Measurements from ENCODE around the gene WSCD1.

Gene WSCD1

GRCh38 chr17:6080711-6081430 lies 10.7 kb downstream of the WSCD1 start:
- no peak for DNase-seq
- in situ Hi-C loops (cut with MboI; ENCODE audit: low pct_unique_long_range_greater_than_20kb, low sequenced_read_pairs): no loop called here

- no peak for DNase-seq
- in situ Hi-C loops (cut with MboI; ENCODE audit: low pct_unique_long_range_greater_than_20kb, low sequenced_read_pairs): no loop called here
Observed at GRCh38 chr17:6082335-6082734, 12.2 kb downstream of the WSCD1 start.

GRCh38 chr17:6084311-6085161 lies 14.4 kb downstream of the WSCD1 start:
- DNase-seq: no peak
- in situ Hi-C loops (cut with MboI; ENCODE audit: low pct_unique_long_range_greater_than_20kb, low sequenced_read_pairs): no loop called here

GRCh38 chr17:6085812-6086211 lies 15.6 kb downstream of the WSCD1 start:
- in situ Hi-C loops (cut with MboI; ENCODE audit: low pct_unique_long_range_greater_than_20kb, low sequenced_read_pairs): no loop called here
- DNase-seq: no peak

GRCh38 chr17:6086603-6087400 lies 16.6 kb downstream of the WSCD1 start:
- DNase-seq: no peak
- in situ Hi-C loops (cut with MboI; ENCODE audit: low pct_unique_long_range_greater_than_20kb, low sequenced_read_pairs): no loop called here

GRCh38 chr17:6088141-6088540 lies 18.0 kb downstream of the WSCD1 start:
- in situ Hi-C loops (cut with MboI; ENCODE audit: low pct_unique_long_range_greater_than_20kb, low sequenced_read_pairs): no loop called here
- DNase-seq: no peak

GRCh38 chr17:6090253-6090652 lies 20.1 kb downstream of the WSCD1 start:
- in situ Hi-C loops (cut with MboI; ENCODE audit: low pct_unique_long_range_greater_than_20kb, low sequenced_read_pairs): no loop called here

GRCh38 chr17:6092182-6092902 lies 22.2 kb downstream of the WSCD1 start:
- in situ Hi-C loops (cut with MboI; ENCODE audit: low pct_unique_long_range_greater_than_20kb, low sequenced_read_pairs): no loop called here
- no peak for DNase-seq

More at GRCh38 chr17:6090253-6090652, 20.1 kb downstream of the WSCD1 start:
- no peak for DNase-seq

GRCh38 chr17:6092903-6093468 lies 22.8 kb downstream of the WSCD1 start:
- in situ Hi-C loops (cut with MboI; ENCODE audit: low pct_unique_long_range_greater_than_20kb, low sequenced_read_pairs): no loop called here
- DNase-seq: no peak

- in situ Hi-C loops (cut with MboI; ENCODE audit: low pct_unique_long_range_greater_than_20kb, low sequenced_read_pairs): no loop called here
Observed at GRCh38 chr17:6094453-6094852, 24.3 kb downstream of the WSCD1 start.

GRCh38 chr17:6094926-6095325 lies 24.7 kb downstream of the WSCD1 start:
- DNase-seq: no peak
- in situ Hi-C loops (cut with MboI; ENCODE audit: low pct_unique_long_range_greater_than_20kb, low sequenced_read_pairs): no loop called here

More at GRCh38 chr17:6094453-6094852, 24.3 kb downstream of the WSCD1 start:
- no peak for DNase-seq

- DNase-seq: no peak
- in situ Hi-C loops (cut with MboI; ENCODE audit: low pct_unique_long_range_greater_than_20kb, low sequenced_read_pairs): no loop called here
Observed at GRCh38 chr17:6095501-6095900, 25.3 kb downstream of the WSCD1 start.

- no peak for DNase-seq
- in situ Hi-C loops (cut with MboI; ENCODE audit: low pct_unique_long_range_greater_than_20kb, low sequenced_read_pairs): no loop called here
Observed at GRCh38 chr17:6096201-6097004, 26.2 kb downstream of the WSCD1 start.

GRCh38 chr17:6097005-6097279 lies 26.8 kb downstream of the WSCD1 start:
- DNase-seq: no peak
- in situ Hi-C loops (cut with MboI; ENCODE audit: low pct_unique_long_range_greater_than_20kb, low sequenced_read_pairs): no loop called here

GRCh38 chr17:6098050-6098822 lies 28.1 kb downstream of the WSCD1 start:
- no peak for DNase-seq
- in situ Hi-C loops (cut with MboI; ENCODE audit: low pct_unique_long_range_greater_than_20kb, low sequenced_read_pairs): no loop called here

GRCh38 chr17:6098823-6099180 lies 28.6 kb downstream of the WSCD1 start:
- no peak for DNase-seq
- in situ Hi-C loops (cut with MboI; ENCODE audit: low pct_unique_long_range_greater_than_20kb, low sequenced_read_pairs): no loop called here

GRCh38 chr17:6099492-6099891 lies 29.3 kb downstream of the WSCD1 start:
- DNase-seq: no peak
- in situ Hi-C loops (cut with MboI; ENCODE audit: low pct_unique_long_range_greater_than_20kb, low sequenced_read_pairs): no loop called here

- no peak for DNase-seq
- in situ Hi-C loops (cut with MboI; ENCODE audit: low pct_unique_long_range_greater_than_20kb, low sequenced_read_pairs): no loop called here
Observed at GRCh38 chr17:6100146-6100545, 30.0 kb downstream of the WSCD1 start.
